ENCODE measurements around the gene INPPL1. TPM values are rescaled to one million over a fixed set of nuclear protein-coding genes. Genes with fewer than 3 reads are reported as not detected.

INPPL1 gene
- total and polyA plus RNA-seq, 2 donors (not counting 1 experiment from before 2014, with no cell fraction given) = 205 to 208 TPM

GRCh38 chr11:72251614-72252013 is 27.0 kb downstream of the INPPL1 start:
- TF ChIP-seq EZH2 (IDR thresholded peaks at IDR 0.05; ENCODE audit: borderline replicate concordance, insufficient read depth, low read depth, low read length, poor library complexity, severe bottlenecking) (no peak), CTCF (IDR thresholded peaks at IDR 0.05) (no peak)
- Histone ChIP-seq H3K4me3 (ENCODE audit: control extremely low read depth in 1 of 5, extremely low read depth in 1 of 5, insufficient read depth in 1 of 5, low read depth in 2 of 5, low read length in 4 of 5) (no peak overlapping the region), H2AFZ (ENCODE audit: insufficient read depth, low read depth, low read length, poor library complexity, severe bottlenecking) (no peak overlapping the region), H3K4me2 (replicated peaks; ENCODE audit: low read depth, low read length, poor library complexity, severe bottlenecking) (no peak overlapping the region), H3K27ac (ENCODE audit: low read length in 2 of 2) (no peak overlapping the region), H3K79me2 (ENCODE audit: control insufficient read depth, insufficient read depth, low read length) (no peaks in the 10 kb centered on the region), H3K9ac (ENCODE audit: low read length) (no peak overlapping the region), H3K4me1 (ENCODE audit: control insufficient read depth in 2 of 2, insufficient read depth in 2 of 2, low read length in 2 of 2) (peaks cover 0 to 4% of the 10 kb centered on the region in 2 donors), H3K36me3 (replicated peaks in 1 of 2; ENCODE audit: control extremely low read depth in 1 of 2, control insufficient read depth in 1 of 2, extremely low read depth in 1 of 2, insufficient read depth in 2 of 2, low read length in 1 of 2) (no peaks in the 10 kb centered on the region), H4K20me1 (ENCODE audit: control insufficient read depth, insufficient read depth, low read length, poor library complexity, severe bottlenecking) (no peaks in the 10 kb centered on the region), H3K27me3 (replicated peaks in 1 of 4; ENCODE audit: control extremely low read depth in 1 of 4, control insufficient read depth in 3 of 4, insufficient read depth in 4 of 4, low read length in 3 of 4) (peaks cover 0 to 18% (median 6%) of the 10 kb centered on the region in 4 experiments), H3K9me3 (ENCODE audit: control extremely low read depth in 1 of 3, control insufficient read depth in 2 of 3, insufficient read depth in 1 of 3, low read length in 2 of 3) (no peaks in the 10 kb centered on the region)
- DNase-seq (no peak), ATAC-seq (ENCODE audit: low read depth) (no peak)
- no peaks in the 10 kb centered on the region for H3K4me1 Mint-ChIP-seq
- H3K27ac Mint-ChIP-seq = no peak overlapping the region
- intact Hi-C loops (cut with micrococcal nuclease) = no loop called here
- H3K9me3 Mint-ChIP-seq (ENCODE audit: insufficient read depth) = no peaks in the 10 kb centered on the region
- POLR2A ChIA-PET = no interaction called here
- CTCF ChIA-PET = interaction anchor here (1.2 kb wide), 1 partner anchor 16 kb away, joined by 3 read pairs; no protein-coding TSS in a partner anchor
- peaks cover 20% of the 10 kb centered on the region for H3K27me3 Mint-ChIP-seq
- no peak overlapping the region for H3K4me3 Mint-ChIP-seq
- WGBS (ENCODE audit: insufficient coverage) = 68% methylated on average over 5 of the region's 5 CpGs

- ATAC-seq (ENCODE audit: low read depth) (no peak), DNase-seq (no peak)
- no peaks in the 10 kb centered on the region for H3K4me1 Mint-ChIP-seq
- H3K36me3 ChIP-seq (replicated peaks in 1 of 2; ENCODE audit: control extremely low read depth in 1 of 2, control insufficient read depth in 1 of 2, extremely low read depth in 1 of 2, insufficient read depth in 2 of 2, low read length in 1 of 2) = no peaks in the 10 kb centered on the region
- peaks cover 0 to 8% (median 3%) of the 10 kb centered on the region in 4 experiments for H3K27me3 ChIP-seq (replicated peaks in 1 of 4; ENCODE audit: control extremely low read depth in 1 of 4, control insufficient read depth in 3 of 4, insufficient read depth in 4 of 4, low read length in 3 of 4)
- no peak overlapping the region for H3K27ac Mint-ChIP-seq
- H3K9ac ChIP-seq (ENCODE audit: low read length) = no peak overlapping the region
- CTCF ChIA-PET = no interaction called here
- POLR2A ChIA-PET = no interaction called here
- H3K4me2 ChIP-seq (replicated peaks; ENCODE audit: low read depth, low read length, poor library complexity, severe bottlenecking) = no peak overlapping the region
- H3K27me3 Mint-ChIP-seq = peaks cover 20% of the 10 kb centered on the region
- H3K4me3 ChIP-seq (ENCODE audit: control extremely low read depth in 1 of 5, extremely low read depth in 1 of 5, insufficient read depth in 1 of 5, low read depth in 2 of 5, low read length in 4 of 5) = no peak overlapping the region
- no peak for TF ChIP-seq CTCF (IDR thresholded peaks at IDR 0.05)
- no peak for TF ChIP-seq EZH2 (IDR thresholded peaks at IDR 0.05; ENCODE audit: borderline replicate concordance, insufficient read depth, low read depth, low read length, poor library complexity, severe bottlenecking)
- H3K9me3 Mint-ChIP-seq (ENCODE audit: insufficient read depth) = no peaks in the 10 kb centered on the region
- no peak overlapping the region for H3K4me3 Mint-ChIP-seq
- intact Hi-C loops (cut with micrococcal nuclease) = no loop called here
- peaks cover 0 to 4% of the 10 kb centered on the region in 2 donors for H3K4me1 ChIP-seq (ENCODE audit: control insufficient read depth in 2 of 2, insufficient read depth in 2 of 2, low read length in 2 of 2)
- WGBS (ENCODE audit: insufficient coverage) = 92% methylated on average over 2 of the region's 3 CpGs
- no peaks in the 10 kb centered on the region for H3K79me2 ChIP-seq (ENCODE audit: control insufficient read depth, insufficient read depth, low read length)
- H3K9me3 ChIP-seq (ENCODE audit: control extremely low read depth in 1 of 3, control insufficient read depth in 2 of 3, insufficient read depth in 1 of 3, low read length in 2 of 3) = no peaks in the 10 kb centered on the region
- no peak overlapping the region for H2AFZ ChIP-seq (ENCODE audit: insufficient read depth, low read depth, low read length, poor library complexity, severe bottlenecking)
- no peaks in the 10 kb centered on the region for H4K20me1 ChIP-seq (ENCODE audit: control insufficient read depth, insufficient read depth, low read length, poor library complexity, severe bottlenecking)
- H3K27ac ChIP-seq (ENCODE audit: low read length in 2 of 2) = no peak overlapping the region
These were observed 28.8 kb downstream of the INPPL1 start for GRCh38 chr11:72253392-72253791.
